IMR-90 (cell line): Measurements from ENCODE around the gene IGDCC3. TPM values are rescaled to one million over a fixed set of nuclear protein-coding genes. Genes with fewer than 3 reads are reported as not detected.
A peak's percentile ranks its signal among the peaks of the same experiment; 100 is the strongest.

Experiments
- ATAC-seq: fragments of 200-7000 bp; cut with Tn5 transposase; 2 replicates; pipeline ENCODE4 v1.9.1; 2020; ENCODE audit warnings: low read depth, mild to moderate bottlenecking, moderate library complexity
- Bru-seq: library from RNA; stranded (reverse); fragments of 400-500 nt; gene quantifications from one replicate; lab custom pipeline; 2021; lab: Mats Ljungman, UMichigan
- BruChase-seq, 2 experiments: library from RNA; stranded (reverse); fragments of 400-500 nt; gene quantifications; one replicate each; lab custom pipeline; 2021; lab: Mats Ljungman, UMichigan
- BruUV-seq: library from RNA; stranded (reverse); fragments of 400-500 nt; replicated peaks from 2 replicates; lab custom pipeline; 2021; lab: Mats Ljungman, UMichigan
- CTCF ChIA-PET: fragments of 300-600 bp; formaldehyde crosslinking; extraction: SDS; loops from one replicate; lab custom pipeline; 2021; ENCODE audit warnings: antibody characterized with exemption; lab: Yijun Ruan, JAX
- POLR2A ChIA-PET: fragments of 300-600 bp; sonication (Branson Sonifier 250); formaldehyde crosslinking; loops from one replicate; lab custom pipeline; 2022; ENCODE audit warnings: antibody characterized with exemption; ENCODE audit not compliant: unreplicated experiment; lab: Charles Lee
- DNase-seq: peaks from one replicate; pipeline ENCODE4 v3.0.0; 2013
- H2AFZ ChIP-seq: replicated peaks from 2 replicates; pipeline ENCODE3; 2013; ENCODE audit warnings: low read length, mild to moderate bottlenecking; ENCODE audit not compliant: poor library complexity
- H2AK5ac ChIP-seq: 2 replicates; pipeline ENCODE4 v1.6.1; 2013; ENCODE audit warnings: low read depth, low read length, inconsistent platforms
- H2AK9ac ChIP-seq: replicated peaks from 2 replicates; pipeline ENCODE3; 2013; ENCODE audit warnings: mild to moderate bottlenecking, low read depth, low read length, moderate library complexity; ENCODE audit not compliant: poor library complexity
- H2BK120ac ChIP-seq: 2 replicates; pipeline ENCODE4 v1.6.1; 2013; ENCODE audit warnings: low read depth, low read length, inconsistent platforms
- H2BK15ac ChIP-seq: 3 replicates; pipeline ENCODE4 v1.6.1; 2013; ENCODE audit warnings: low read depth, low read length, inconsistent platforms
- H2BK20ac ChIP-seq: 2 replicates; pipeline ENCODE4 v1.6.1; 2013; ENCODE audit warnings: low read depth, mild to moderate bottlenecking, inconsistent platforms, low read length, moderate library complexity
- H2BK5ac ChIP-seq: 2 replicates; pipeline ENCODE4 v1.6.1; 2013; ENCODE audit warnings: mild to moderate bottlenecking, low read depth, low read length, inconsistent platforms; ENCODE audit not compliant: poor library complexity, severe bottlenecking
- H3K14ac ChIP-seq: replicated peaks from 2 replicates; pipeline ENCODE4 v1.6.1; 2013; ENCODE audit warnings: low read depth, low read length, inconsistent platforms
- H3K18ac ChIP-seq: 2 replicates; pipeline ENCODE4 v1.6.1; 2013; ENCODE audit warnings: low read depth, low read length, control low read depth
- H3K23ac ChIP-seq: 2 replicates; pipeline ENCODE4 v1.6.1; 2013; ENCODE audit warnings: low read depth, low read length, inconsistent platforms
- H3K27ac ChIP-seq: 2 replicates; pipeline ENCODE4 v1.5.1; 2013; ENCODE audit warnings: mild to moderate bottlenecking, control low read depth, low read length; ENCODE audit not compliant: insufficient read depth
- H3K27me3 ChIP-seq: 2 replicates; pipeline ENCODE4 v1.6.1; 2013; ENCODE audit warnings: low read length; ENCODE audit not compliant: control insufficient read depth, insufficient read depth
- H3K36me3 ChIP-seq: 2 replicates; pipeline ENCODE4 v1.6.1; 2013; ENCODE audit warnings: low read length, mixed read lengths; ENCODE audit not compliant: control insufficient read depth, insufficient read depth
- H3K4ac ChIP-seq: 2 replicates; pipeline ENCODE4 v1.6.1; 2013; ENCODE audit warnings: low read depth, low read length, inconsistent platforms
- H3K4me1 ChIP-seq: 2 replicates; pipeline ENCODE4 v1.6.1; 2013; ENCODE audit warnings: low read length, mixed read lengths; ENCODE audit not compliant: control insufficient read depth, insufficient read depth
- H3K4me2 ChIP-seq: 2 replicates; pipeline ENCODE4 v1.6.1; 2013; ENCODE audit warnings: low read depth, mild to moderate bottlenecking, control low read depth, low read length, moderate library complexity
- H3K4me3 ChIP-seq: 2 replicates; pipeline ENCODE4 v1.5.1; 2013; ENCODE audit warnings: low read depth, mild to moderate bottlenecking, control low read depth, low read length, moderate library complexity; ENCODE audit not compliant: insufficient read depth
- H3K56ac ChIP-seq: 2 replicates; pipeline ENCODE4 v1.6.1; 2013; ENCODE audit warnings: low read length, inconsistent platforms; ENCODE audit not compliant: insufficient read depth; ENCODE audit errors: extremely low read depth
- H3K79me1 ChIP-seq, 2 experiments: 2 replicates each; pipeline ENCODE4 v1.6.1; 2013; ENCODE audit warnings: low read length in 2 of 2, inconsistent platforms in 1 of 2, low read depth in 1 of 2
- H3K9ac ChIP-seq: 2 replicates; pipeline ENCODE4 v1.6.1; 2013; ENCODE audit warnings: low read depth, low read length, control low read depth
- H3K9me1 ChIP-seq: 2 replicates; pipeline ENCODE4 v1.6.1; 2013; ENCODE audit warnings: low read length, inconsistent platforms; ENCODE audit not compliant: insufficient read depth
- H3K9me3 ChIP-seq: 2 replicates; pipeline ENCODE4 v1.6.1; 2013; ENCODE audit warnings: low read length; ENCODE audit not compliant: control insufficient read depth, insufficient read depth
- H4K20me1 ChIP-seq: 2 replicates; pipeline ENCODE4 v1.6.1; 2013; ENCODE audit warnings: low read length, inconsistent platforms; ENCODE audit not compliant: insufficient read depth
- H4K5ac ChIP-seq: 2 replicates; pipeline ENCODE4 v1.6.1; 2013; ENCODE audit warnings: mild to moderate bottlenecking, low read depth, low read length, control low read depth
- H4K8ac ChIP-seq, 2 experiments: 2 replicates each; pipeline ENCODE4 v1.6.1; 2013; ENCODE audit warnings: low read depth in 2 of 2, low read length in 2 of 2, control low read depth in 1 of 2, inconsistent platforms in 1 of 2
- H4K91ac ChIP-seq: 2 replicates; pipeline ENCODE4 v1.6.1; 2013; ENCODE audit warnings: low read depth, low read length, inconsistent platforms; ENCODE audit not compliant: insufficient read depth
- MAZ ChIP-seq: IDR thresholded peaks from 2 replicates; pipeline ENCODE4 v1.6.1; 2012; ENCODE audit warnings: low read depth, mild to moderate bottlenecking, low read length, improper control_type of control experiment, moderate library complexity, borderline replicate concordance
- WGBS, 2 experiments: methylation state at CpG; one replicate each; pipeline versions ENCODE4 v1.1.5 to v1.1.7; 2013; ENCODE audit warnings: missing lambda C conversion rate in 2 of 2; ENCODE audit not compliant: insufficient read length in 1 of 2; ENCODE audit errors: extremely low coverage in 2 of 2; 5-methylcytosine and 5-hydroxymethylcytosine counted together
- dilution Hi-C: fragments of 300-500 bp; cut with HindIII; formaldehyde crosslinking; loops from one replicate; pipeline ENCODE4 v1.14.3; 2018; ENCODE audit warnings: low sequenced_read_pairs; ENCODE audit not compliant: unreplicated experiment
- in situ Hi-C: fragments of 300-500 bp; cut with MboI; formaldehyde crosslinking; loops from 3 replicates; pipeline ENCODE4 v1.14.3; 2019; ENCODE audit warnings: low sequenced_read_pairs, inconsistent platforms, mixed read lengths
- intact Hi-C: fragments of 100-400 bp; cut with micrococcal nuclease; formaldehyde crosslinking; loops from 2 replicates; pipeline ENCODE4 v1.10.0; 2022
- long read RNA-seq: library from polyadenylated mRNA; unstranded; transcript quantifications from one replicate; pipeline ENCODE4 v2.0.0, GENCODE V29; 2021; ENCODE audit not compliant: unreplicated experiment
- polyA plus RNA-seq, 3 experiments: library from polyadenylated mRNA; depleted of rRNA; stranded (reverse); fragments of >200 nt; gene quantifications; 2 replicates each; pipeline ENCODE4 v1.2.3, GENCODE V29; 2012; ENCODE audit warnings: low replicate concordance in 1 of 3
- total RNA-seq: library from RNA; depleted of rRNA; stranded (reverse); fragments of >200 nt; gene quantifications from 2 replicates; pipeline ENCODE4 v1.2.3, GENCODE V29; 2012; rRNA removed

Gene IGDCC3
- total RNA-seq = under 0.01 and 0.18 TPM in 2 replicates
- 0.19 and 0.32 TPM in 2 replicates for polyA plus RNA-seq (2012; rRNA removed)
- polyA plus RNA-seq (2012; cell fraction: cytosol; rRNA removed) = 0.03 and 0.12 TPM in 2 replicates
- polyA plus RNA-seq (2012; cell fraction: nucleus; rRNA removed; ENCODE audit: low replicate concordance) = 0.27 and 0.29 TPM in 2 replicates
- percentile 23 among the genes with signal in this experiment for Bru-seq, nascent RNA
- BruChase-seq, experiment 1, labeled RNA remaining after a 6-hour chase = percentile 26 among the genes with signal in this experiment
- BruChase-seq, experiment 2, labeled RNA remaining after a 2-hour chase = percentile 25 among the genes with signal in this experiment
- long read RNA-seq = 0 reads

- no peak within 1 kb of the TSS for H3K56ac ChIP-seq
- H3K4me2 ChIP-seq = peak within 1 kb of the TSS; percentile 94
- DNase-seq (no peak), ATAC-seq (peak; percentile 44)
- in situ Hi-C loops = no loop called here
- 3% methylated on average over 6 of the region's 42 CpGs; no CpG with 5 or more reads in 1 of the 2 experiments for WGBS, 2 experiments
- intact Hi-C loops = no loop called here
- no peak within 1 kb of the TSS for H4K91ac ChIP-seq
- H3K9me1 ChIP-seq = no peaks in the 10 kb centered on the region; the same call in 1 of the 2 replicates
- no peaks in the 10 kb centered on the region for H3K9me3 ChIP-seq
- H3K9ac ChIP-seq = no peak within 1 kb of the TSS; the same call in 1 of the 2 replicates
- peak within 1 kb of the TSS; percentile 79 for H3K23ac ChIP-seq
- peaks cover 62% of the 10 kb centered on the region for H3K27me3 ChIP-seq
- dilution Hi-C loops = no loop called here
- no TSS peak for BruUV-seq
- H4K20me1 ChIP-seq = peaks cover 6% of the 10 kb centered on the region; the same call in 1 of the 2 replicates
- H3K36me3 ChIP-seq = no peaks in the 10 kb centered on the region
- CTCF ChIA-PET = interaction anchor here (1.1 kb wide), 1 partner anchor 65 kb away, joined by 5 read pairs; no protein-coding TSS in a partner anchor
- H4K5ac ChIP-seq = no peak within 1 kb of the TSS
- no peak within 1 kb of the TSS; the same call in 1 of the 2 replicates for H3K18ac ChIP-seq
- H3K27ac ChIP-seq = no peak within 1 kb of the TSS
- H3K14ac ChIP-seq = no peak within 1 kb of the TSS
- no peak within 1 kb of the TSS for H2AK5ac ChIP-seq
- no peak within 1 kb of the TSS for H2BK20ac ChIP-seq
- H3K4me3 ChIP-seq = peak within 1 kb of the TSS; percentile 53
- POLR2A ChIA-PET = interaction anchor here (1.3 kb wide), 1 partner anchor 73 kb away, joined by 4 read pairs; the partner anchor contains the start of gene RNU5B-1
- H2BK120ac ChIP-seq = no peak within 1 kb of the TSS
- H2AK9ac ChIP-seq = peak within 1 kb of the TSS; percentile 75
- peak within 1 kb of the TSS; percentile 87 for H2AFZ ChIP-seq
- TF ChIP-seq MAZ = no peak
- H2BK5ac ChIP-seq = no peak within 1 kb of the TSS
- peaks cover 2% of the 10 kb centered on the region; the same call in 1 of the 2 replicates for H3K4me1 ChIP-seq
- H3K4ac ChIP-seq = no peak within 1 kb of the TSS; the same call in 1 of the 2 replicates
- H2BK15ac ChIP-seq = no peak within 1 kb of the TSS
- no peak within 1 kb of the TSS for H4K8ac ChIP-seq
- no peaks in the 10 kb centered on the region for H3K79me1 ChIP-seq
Observed at GRCh38 chr15:65377976-65378366, at the start of gene IGDCC3. TSS of gene IGDCC3 (minus strand) at chr15:65378002. CDS start at chr15:65377788, 214 bp downstream.
